Stimulated activated CD4-positive, alpha-beta T cell treated with anti-CD3 and anti-CD28 coated beads, Interleukin-2, amount 100 ng/mL, for 4 hours (primary cell): ENCODE measurements around the gene ABR.
A peak's percentile ranks its signal among the peaks of the same experiment; 100 is the strongest.
"Not testable (repeated sequence)": the region's sequence is repeated elsewhere in the genome, so short reads cannot be mapped to it uniquely, and the experiment has no call there.

ENCODE experiments used
- DNase-seq: peaks from one replicate; pipeline ENCODE4 v3.0.0-alpha.2; 2020; ENCODE audit warnings: low read depth

The ABR gene

DNA sequence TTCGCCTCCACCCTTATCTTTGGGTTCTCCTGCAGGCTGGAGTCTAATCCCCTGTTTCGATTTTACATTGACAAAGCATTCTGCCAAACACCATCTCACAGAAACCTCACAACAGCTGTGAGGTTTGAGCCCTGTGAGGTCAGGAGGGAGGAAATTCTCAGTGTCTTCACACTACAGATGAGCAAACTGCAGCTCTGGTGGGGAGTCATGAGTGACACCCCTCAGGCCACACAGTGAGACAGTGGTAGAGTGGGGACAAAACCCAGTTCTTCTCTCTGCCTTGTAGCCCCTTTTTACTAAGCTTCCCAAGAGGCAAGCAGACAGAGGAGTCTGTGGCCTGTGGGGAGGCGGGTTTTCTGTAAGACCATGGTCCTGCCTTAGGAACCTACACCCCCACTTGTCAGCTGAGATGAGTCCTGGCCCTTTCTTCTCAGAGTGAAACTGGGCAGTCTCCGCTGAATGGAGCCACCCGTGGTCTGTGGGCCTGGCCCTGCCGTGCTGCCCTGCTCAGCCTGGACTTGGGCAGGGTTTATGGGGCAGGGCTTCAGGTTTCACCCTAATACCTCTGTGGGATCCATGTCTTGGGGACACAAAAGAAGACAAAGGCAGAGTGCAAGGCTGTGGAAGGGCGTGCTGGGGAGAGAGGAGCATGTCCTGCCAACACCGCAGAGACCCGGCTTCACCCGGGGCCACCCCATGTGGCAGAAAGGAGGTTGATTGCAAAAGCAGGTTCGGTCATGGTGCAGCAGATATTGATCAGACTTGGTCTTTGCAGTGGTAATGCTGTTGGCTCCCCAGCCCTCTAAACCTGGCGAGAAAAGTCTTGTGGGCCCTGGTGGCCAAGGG is 59.0 kb downstream of the ABR start:
- DNase-seq = no peak

- no peak for DNase-seq
Observed at GRCh38 chr17:1119924-1120323, 59.9 kb downstream of the ABR start.

- no peak for DNase-seq
Observed at GRCh38 chr17:1116602-1117001, 63.2 kb downstream of the ABR start.

DNA sequence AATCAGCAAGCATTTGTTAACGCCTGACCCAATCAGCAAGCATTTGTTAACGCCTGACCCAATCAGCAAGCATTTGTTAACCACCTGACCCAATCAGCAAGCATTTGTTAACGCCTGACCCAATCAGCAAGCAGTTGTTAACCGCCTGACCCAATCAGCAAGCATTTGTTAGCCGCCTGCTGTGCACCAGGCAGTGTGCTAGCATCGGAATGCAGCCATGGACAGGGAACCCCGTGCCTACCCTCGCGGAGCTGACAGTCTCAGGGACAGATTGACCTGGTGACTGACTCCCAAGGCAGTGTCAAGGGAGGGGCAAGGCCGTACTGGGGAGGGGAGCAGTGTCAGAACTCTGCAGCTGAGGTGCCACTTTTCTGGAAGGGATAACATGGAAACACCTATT is 66.9 kb downstream of the ABR start:
- no peak for DNase-seq

- DNase-seq = no peak
Observed at GRCh38 chr17:1111599-1112443, 68.0 kb downstream of the ABR start.

- no peak for DNase-seq
Observed at GRCh38 chr17:1110862-1111598, 68.8 kb downstream of the ABR start.

DNA sequence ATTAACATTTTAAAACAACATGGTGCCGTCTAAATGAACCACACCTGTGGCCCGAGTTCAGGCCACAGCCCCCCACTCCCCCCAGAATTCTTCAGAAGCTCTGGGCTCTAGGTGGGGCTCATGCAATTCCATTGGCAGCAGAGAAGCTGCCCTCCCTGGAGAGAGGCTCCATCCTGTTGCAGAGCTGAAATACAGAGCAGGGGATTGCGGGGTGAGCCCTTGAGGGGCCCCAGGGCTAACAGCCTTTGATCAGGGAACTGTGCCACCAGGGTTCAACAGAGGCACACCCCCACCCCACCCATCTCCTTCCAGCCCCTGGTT is 69.3 kb downstream of the ABR start:
- no peak for DNase-seq

- DNase-seq = no peak
Observed at GRCh38 chr17:1109606-1110540, 69.9 kb downstream of the ABR start.

GRCh38 chr17:1108765-1109605 is 70.8 kb downstream of the ABR start:
- DNase-seq = peak; percentile 46

DNA sequence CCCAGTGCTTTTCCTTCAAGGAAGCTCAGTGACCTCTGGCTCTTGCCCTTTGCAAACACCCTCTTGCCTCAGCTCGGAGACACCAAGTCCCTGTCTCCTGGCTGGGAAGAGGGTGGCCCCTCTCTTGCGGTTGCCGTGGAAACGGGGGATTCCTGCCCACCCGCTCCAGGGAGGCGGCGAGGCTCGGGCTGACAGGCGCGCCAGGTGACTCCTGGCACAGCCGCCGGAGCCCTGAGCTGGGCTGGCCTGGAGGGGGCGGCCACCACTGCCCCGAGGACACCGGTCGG is 71.4 kb downstream of the ABR start:
- no peak for DNase-seq

DNA sequence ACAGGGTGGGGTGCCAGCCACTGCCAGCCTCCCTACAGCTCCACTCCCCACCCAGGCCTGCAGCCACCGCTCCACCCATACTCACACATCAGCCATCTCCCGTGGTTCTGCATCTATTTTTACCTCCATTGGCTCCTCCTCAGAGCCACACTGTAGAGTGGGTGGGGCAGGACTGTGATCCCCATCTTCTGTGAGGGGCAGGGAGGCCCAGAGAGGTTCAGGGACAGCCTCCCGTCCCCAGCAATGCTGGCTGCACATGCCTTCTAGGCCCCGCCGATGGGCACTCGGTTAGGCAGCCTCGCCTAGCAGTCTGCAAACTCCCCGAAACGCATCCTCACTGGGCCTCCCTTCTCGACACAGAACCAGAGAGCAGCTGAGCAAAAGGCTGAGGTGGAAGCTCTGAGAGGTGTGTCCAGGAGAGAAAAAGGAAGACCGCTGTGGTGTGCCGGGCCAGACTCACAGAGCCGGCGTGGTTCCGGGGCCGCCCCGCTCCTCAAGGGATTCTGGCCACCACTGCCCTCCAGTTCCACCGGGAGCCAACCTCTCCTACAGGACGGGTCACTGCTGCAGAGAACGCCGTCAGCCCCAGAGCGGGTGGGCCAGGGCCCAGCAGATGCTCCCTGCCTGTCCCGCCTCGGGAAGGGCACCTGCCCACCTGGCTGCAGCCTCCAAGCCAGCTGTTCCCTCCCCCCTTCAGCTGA is 71.9 kb downstream of the ABR start:
- no peak for DNase-seq

- DNase-seq = no peak
Observed at GRCh38 chr17:1107083-1107776, 72.6 kb downstream of the ABR start.

DNA sequence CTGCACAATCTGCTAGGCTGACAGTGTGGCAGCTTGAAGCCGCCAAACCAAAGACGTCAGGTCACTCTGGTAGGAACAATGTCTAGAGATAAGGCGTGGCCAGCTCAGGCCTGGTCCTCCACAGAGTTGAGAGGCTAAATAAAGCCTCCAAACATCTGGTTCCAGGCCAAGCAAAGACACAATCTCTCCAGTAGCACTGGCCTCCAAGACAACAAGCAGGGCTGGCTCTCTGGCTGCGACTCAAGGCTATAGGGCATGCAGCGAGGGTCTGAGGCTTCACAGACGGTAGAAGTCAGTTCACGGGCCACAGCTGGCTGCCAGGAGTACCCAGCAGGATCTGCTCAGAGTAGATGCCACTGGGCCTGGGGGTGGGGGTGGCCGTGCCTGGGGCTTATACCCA is 75.6 kb downstream of the ABR start:
- no peak for DNase-seq

DNA sequence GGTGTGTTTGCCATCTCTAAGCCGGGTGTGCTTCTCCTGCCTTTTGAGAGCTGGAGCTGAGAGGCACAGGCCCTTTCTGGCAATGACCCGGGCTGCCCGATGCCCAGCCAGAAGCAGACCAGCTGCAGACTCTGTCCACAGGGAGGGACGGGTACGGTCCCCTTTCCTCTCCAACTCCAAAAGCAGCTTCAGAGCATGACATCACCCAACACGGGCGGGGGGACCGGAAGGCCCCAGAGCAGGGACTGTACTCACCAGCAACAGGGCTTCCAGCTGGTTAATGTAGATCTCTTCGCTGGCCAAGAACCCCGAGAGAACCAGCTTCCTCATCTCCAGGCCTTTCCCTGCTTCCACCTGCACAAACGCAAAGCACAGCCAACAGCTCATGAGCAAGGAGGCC is 79.4 kb downstream of the ABR start:
- DNase-seq = no peak

DNA sequence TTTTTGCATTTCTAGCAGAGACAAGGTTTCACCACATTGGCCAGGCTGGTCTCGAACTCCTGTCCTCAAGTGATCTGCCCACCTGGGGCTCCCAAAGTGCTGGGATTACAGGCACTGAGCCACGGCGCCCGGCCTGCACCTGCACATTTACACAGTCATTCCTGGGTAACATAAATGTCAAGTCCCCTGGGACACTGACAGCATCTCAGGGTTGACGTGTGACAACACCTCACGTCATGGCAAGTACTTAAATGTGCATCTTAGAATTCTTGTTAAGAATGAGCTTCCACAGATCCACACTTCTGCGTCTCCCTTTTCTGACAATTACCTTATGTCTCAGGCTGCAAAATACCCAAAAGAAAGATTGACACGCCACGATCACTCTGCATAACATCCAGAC is 80.5 kb downstream of the ABR start:
- no peak for DNase-seq

GRCh38 chr17:1097972-1098744 is 81.6 kb downstream of the ABR start:
- DNase-seq = not testable (repeated sequence)

DNA sequence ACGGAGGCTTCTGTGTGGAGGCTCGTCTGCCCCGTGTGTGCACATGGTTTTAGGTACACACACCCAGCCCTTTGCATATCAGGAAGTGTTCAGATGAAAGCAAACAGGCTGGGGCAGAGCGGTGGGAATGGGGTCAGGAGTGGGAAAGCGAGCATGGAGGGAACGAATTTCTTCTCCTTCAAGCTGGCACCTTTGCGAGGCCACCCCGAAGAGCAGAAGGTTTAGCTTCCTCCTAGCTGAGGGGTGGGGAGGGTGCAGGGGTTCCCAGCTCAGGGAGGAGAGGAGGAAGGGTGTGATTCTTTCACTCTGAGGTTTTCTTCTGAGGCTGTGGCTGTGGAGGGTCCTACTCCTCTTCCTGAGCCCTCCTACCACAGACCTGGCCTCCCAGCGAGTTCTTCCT is 83.6 kb downstream of the ABR start:
- no peak for DNase-seq

DNA sequence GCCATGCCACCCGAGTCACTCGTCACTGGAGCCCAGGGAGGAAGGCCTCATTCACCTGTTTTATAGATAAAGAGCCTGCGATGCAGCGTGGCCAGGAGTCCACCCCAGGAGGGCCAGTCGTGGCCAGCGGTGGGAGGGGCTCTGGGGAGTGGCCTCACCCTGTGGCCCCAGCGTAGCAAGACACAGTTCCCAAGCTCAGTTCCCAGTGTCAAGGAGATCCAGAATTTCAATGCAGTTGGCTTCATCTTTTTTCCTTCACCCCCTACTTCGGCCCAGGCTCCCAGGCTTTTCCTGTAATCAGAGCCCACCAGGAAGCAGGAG is 84.0 kb downstream of the ABR start:
- DNase-seq = no peak
